Type B pancreatic cell (in vitro differentiated cells): ENCODE results near the gene PHOX2A. TPM values are rescaled to one million over a fixed set of nuclear protein-coding genes. Genes with fewer than 3 reads are reported as not detected.

Experiments
- DNase-seq: peaks from one replicate; pipeline ENCODE4 v3.0.0; 2021; ENCODE audit warnings: mixed read lengths; ENCODE audit not compliant: unreplicated experiment; ENCODE audit errors: extremely low spot score
- H3K27ac Mint-ChIP-seq: 2 replicates; pipeline ENCODE4 v1.8.0; 2021; ENCODE audit warnings: mild to moderate bottlenecking, mixed read lengths
- H3K27me3 Mint-ChIP-seq: 2 replicates; pipeline ENCODE4 v1.8.0; 2021; ENCODE audit warnings: mixed read lengths
- H3K36me3 Mint-ChIP-seq: 2 replicates; pipeline ENCODE4 v1.8.0; 2021; ENCODE audit warnings: mixed read lengths
- H3K4me1 Mint-ChIP-seq: one replicate; pipeline ENCODE4 v1.8.0; 2021; ENCODE audit warnings: mixed read lengths; ENCODE audit not compliant: unreplicated experiment
- H3K4me3 Mint-ChIP-seq: 2 replicates; pipeline ENCODE4 v1.8.0; 2021; ENCODE audit warnings: mild to moderate bottlenecking, mixed read lengths
- H3K9me3 Mint-ChIP-seq: 2 replicates; pipeline ENCODE4 v1.8.0; 2021; ENCODE audit warnings: mixed read lengths
- total RNA-seq: library from RNA; stranded (reverse); gene quantifications from 2 replicates; pipeline ENCODE4 v1.2.1, GENCODE V29; 2021; ENCODE audit warnings: low replicate concordance
- TF ChIP-seq, protein P1 (sequence below): fragments of 200-600 bp; sonication (generic); conservative IDR thresholded peaks from 2 replicates; pipeline ENCODE4 v1.5.0; 2021; ENCODE audit warnings: antibody characterized with exemption, mild to moderate bottlenecking

The PHOX2A gene
- total RNA-seq, 1 donor from 2014 or later, result 2.8 TPM

GRCh38 chr11:72238492-72239312 is 5.3 kb downstream of the PHOX2A start:
- H3K4me1 Mint-ChIP-seq, result peaks cover 21% of the 10 kb centered on the region
- peak overlapping the region; percentile 86 for H3K4me3 Mint-ChIP-seq
- H3K36me3 Mint-ChIP-seq, result peaks cover 23% of the 10 kb centered on the region
- peaks cover 6% of the 10 kb centered on the region for H3K9me3 Mint-ChIP-seq
- peak overlapping the region; percentile 84 for H3K27ac Mint-ChIP-seq
- TF ChIP-seq, protein P1, sequence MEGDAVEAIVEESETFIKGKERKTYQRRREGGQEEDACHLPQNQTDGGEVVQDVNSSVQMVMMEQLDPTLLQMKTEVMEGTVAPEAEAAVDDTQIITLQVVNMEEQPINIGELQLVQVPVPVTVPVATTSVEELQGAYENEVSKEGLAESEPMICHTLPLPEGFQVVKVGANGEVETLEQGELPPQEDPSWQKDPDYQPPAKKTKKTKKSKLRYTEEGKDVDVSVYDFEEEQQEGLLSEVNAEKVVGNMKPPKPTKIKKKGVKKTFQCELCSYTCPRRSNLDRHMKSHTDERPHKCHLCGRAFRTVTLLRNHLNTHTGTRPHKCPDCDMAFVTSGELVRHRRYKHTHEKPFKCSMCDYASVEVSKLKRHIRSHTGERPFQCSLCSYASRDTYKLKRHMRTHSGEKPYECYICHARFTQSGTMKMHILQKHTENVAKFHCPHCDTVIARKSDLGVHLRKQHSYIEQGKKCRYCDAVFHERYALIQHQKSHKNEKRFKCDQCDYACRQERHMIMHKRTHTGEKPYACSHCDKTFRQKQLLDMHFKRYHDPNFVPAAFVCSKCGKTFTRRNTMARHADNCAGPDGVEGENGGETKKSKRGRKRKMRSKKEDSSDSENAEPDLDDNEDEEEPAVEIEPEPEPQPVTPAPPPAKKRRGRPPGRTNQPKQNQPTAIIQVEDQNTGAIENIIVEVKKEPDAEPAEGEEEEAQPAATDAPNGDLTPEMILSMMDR, result no peak
- peaks cover 43% of the 10 kb centered on the region for H3K27me3 Mint-ChIP-seq
- no peak for DNase-seq

GRCh38 chr11:72238040-72238450 is 5.9 kb downstream of the PHOX2A start:
- Mint-ChIP-seq H3K27me3 (peaks cover 37% of the 10 kb centered on the region), H3K9me3 (peaks cover 6% of the 10 kb centered on the region), H3K36me3 (peaks cover 26% of the 10 kb centered on the region), H3K4me1 (peaks cover 16% of the 10 kb centered on the region), H3K27ac (no peak overlapping the region), H3K4me3 (no peak overlapping the region)
- TF ChIP-seq, protein P1, result peak; percentile 87
- peak; percentile 75 for DNase-seq

DNA sequence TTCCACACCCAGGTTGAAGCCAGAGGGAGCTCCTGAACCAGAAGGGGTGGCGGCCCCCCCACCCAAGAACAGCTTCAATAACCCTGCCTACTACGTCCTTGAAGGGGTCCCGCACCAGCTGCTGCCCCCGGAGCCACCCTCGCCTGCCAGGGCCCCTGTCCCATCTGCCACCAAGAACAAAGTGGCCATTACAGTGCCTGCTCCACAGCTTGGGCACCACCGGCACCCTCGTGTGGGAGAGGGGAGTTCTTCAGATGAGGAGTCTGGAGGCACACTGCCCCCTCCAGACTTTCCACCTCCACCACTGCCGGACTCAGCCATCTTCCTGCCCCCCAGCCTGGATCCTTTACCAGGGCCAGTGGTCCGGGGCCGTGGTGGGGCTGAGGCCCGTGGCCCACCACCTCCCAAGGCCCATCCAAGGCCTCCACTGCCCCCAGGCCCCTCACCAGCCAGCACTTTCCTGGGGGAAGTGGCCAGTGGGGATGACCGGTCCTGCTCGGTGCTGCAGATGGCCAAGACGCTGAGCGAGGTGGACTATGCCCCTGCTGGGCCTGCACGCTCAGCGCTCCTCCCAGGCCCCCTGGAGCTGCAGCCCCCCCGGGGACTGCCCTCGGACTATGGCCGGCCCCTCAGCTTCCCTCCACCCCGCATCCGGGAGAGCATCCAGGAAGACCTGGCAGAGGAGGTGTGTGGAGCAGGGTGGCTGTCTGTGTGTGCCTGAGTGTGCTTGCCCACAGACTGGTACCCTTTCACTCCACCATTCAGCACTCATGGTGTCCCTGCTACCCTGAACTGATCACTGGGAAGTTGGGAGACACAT is 6.7 kb downstream of the PHOX2A start:
- H3K36me3 Mint-ChIP-seq, result peaks cover 29% of the 10 kb centered on the region
- peaks cover 4% of the 10 kb centered on the region for H3K9me3 Mint-ChIP-seq
- no peak overlapping the region for H3K4me3 Mint-ChIP-seq
- H3K27me3 Mint-ChIP-seq, result peaks cover 30% of the 10 kb centered on the region
- H3K27ac Mint-ChIP-seq, result peak overlapping the region; percentile 23
- peaks cover 16% of the 10 kb centered on the region for H3K4me1 Mint-ChIP-seq
- TF ChIP-seq, protein P1, result no peak
- DNase-seq, result peak; percentile 66

DNA sequence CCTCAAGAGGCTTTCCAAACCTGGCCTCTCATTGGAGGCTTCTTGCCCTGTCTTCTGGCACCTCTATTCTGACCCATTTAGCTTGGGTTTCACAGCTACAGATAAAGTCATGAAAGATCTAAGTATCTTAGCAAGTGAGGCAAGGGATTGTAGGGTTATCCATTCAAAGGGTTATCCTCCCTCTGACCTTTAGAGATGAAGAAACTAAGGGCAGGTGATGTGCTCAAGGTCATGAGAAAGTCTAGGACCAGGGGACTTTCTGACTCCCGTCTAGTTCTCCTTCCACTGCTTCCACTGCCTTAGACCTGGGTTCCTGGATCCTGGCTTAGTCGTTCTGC is 7.2 kb downstream of the PHOX2A start:
- H3K27me3 Mint-ChIP-seq, result peaks cover 24% of the 10 kb centered on the region
- H3K9me3 Mint-ChIP-seq, result no peaks in the 10 kb centered on the region
- peak overlapping the region; percentile 35 for H3K27ac Mint-ChIP-seq
- DNase-seq, result no peak
- H3K36me3 Mint-ChIP-seq, result peaks cover 24% of the 10 kb centered on the region
- peaks cover 16% of the 10 kb centered on the region for H3K4me1 Mint-ChIP-seq
- TF ChIP-seq, protein P1, result no peak
- no peak overlapping the region for H3K4me3 Mint-ChIP-seq

- peak overlapping the region; percentile 35 for H3K27ac Mint-ChIP-seq
- H3K36me3 Mint-ChIP-seq, result peaks cover 29% of the 10 kb centered on the region
- peaks cover 21% of the 10 kb centered on the region for H3K27me3 Mint-ChIP-seq
- no peaks in the 10 kb centered on the region for H3K9me3 Mint-ChIP-seq
- DNase-seq, result no peak
- TF ChIP-seq, protein P1, result no peak
- H3K4me1 Mint-ChIP-seq, result peaks cover 16% of the 10 kb centered on the region
- no peak overlapping the region for H3K4me3 Mint-ChIP-seq
Measured at GRCh38 chr11:72236083-72236697, 7.8 kb downstream of the PHOX2A start.
